Measurements from ENCODE around the gene PCDHA7. TPM values are rescaled to one million over a fixed set of nuclear protein-coding genes. Genes with fewer than 3 reads are reported as not detected.
A peak's percentile ranks its signal among the peaks of the same experiment; 100 is the strongest.
"Not testable (repeated sequence)": the region's sequence is repeated elsewhere in the genome, so short reads cannot be mapped to it uniquely, and the experiment has no call there.

The PCDHA7 gene
- total and polyA plus RNA-seq, 4 donors = 0.10 to 0.52 (median 0.21) TPM

DNA sequence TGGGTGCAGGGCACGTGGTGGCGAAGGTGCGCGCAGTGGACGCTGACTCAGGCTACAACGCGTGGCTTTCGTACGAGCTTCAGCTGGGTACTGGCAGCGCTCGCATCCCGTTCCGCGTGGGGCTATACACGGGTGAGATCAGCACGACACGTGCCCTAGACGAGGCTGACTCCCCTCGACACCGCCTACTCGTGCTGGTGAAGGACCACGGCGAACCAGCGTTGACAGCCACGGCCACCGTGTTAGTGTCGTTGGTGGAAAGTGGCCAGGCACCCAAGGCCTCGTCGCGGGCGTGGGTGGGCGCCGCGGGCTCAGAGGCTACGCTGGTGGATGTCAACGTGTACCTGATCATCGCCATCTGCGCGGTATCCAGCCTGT, 37.4 kb upstream of the PCDHA7 start:
- Histone ChIP-seq H3K9ac (ENCODE audit: insufficient read depth in 1 of 2, low read length in 2 of 2) (no peak overlapping the region), H3K36me3 (ENCODE audit: control insufficient read depth in 4 of 4, insufficient read depth in 4 of 4, low read length in 4 of 4) (no peaks in the 10 kb centered on the region), H3K9me3 (ENCODE audit: control insufficient read depth in 4 of 4, insufficient read depth in 3 of 4, low read length in 3 of 4) (peaks cover 0 to 25% (median 13%) of the 10 kb centered on the region in 4 donors), H3K27ac (ENCODE audit: low read depth in 1 of 2, low read length in 1 of 2) (no peak overlapping the region), H3K27me3 (ENCODE audit: control insufficient read depth in 3 of 3, insufficient read depth in 3 of 3, low read length in 2 of 3) (peaks cover 0 to 3% (median 0%) of the 10 kb centered on the region in 3 donors), H3K4me1 (ENCODE audit: control insufficient read depth in 5 of 5, insufficient read depth in 5 of 5, low read length in 5 of 5) (no peaks in the 10 kb centered on the region), H3K4me3 (no peak overlapping the region)
- WGBS, 2 donors = 55 to 64% methylated on average over 35 to 39 of the region's 39 CpGs
- ATAC-seq (ENCODE audit: insufficient read depth, low FRiP score) (no peak), DNase-seq (no peak)
- TF ChIP-seq CTCF (IDR thresholded peaks at IDR 0.05; ENCODE audit: control extremely low read depth, extremely low read depth) = no peak

DNA sequence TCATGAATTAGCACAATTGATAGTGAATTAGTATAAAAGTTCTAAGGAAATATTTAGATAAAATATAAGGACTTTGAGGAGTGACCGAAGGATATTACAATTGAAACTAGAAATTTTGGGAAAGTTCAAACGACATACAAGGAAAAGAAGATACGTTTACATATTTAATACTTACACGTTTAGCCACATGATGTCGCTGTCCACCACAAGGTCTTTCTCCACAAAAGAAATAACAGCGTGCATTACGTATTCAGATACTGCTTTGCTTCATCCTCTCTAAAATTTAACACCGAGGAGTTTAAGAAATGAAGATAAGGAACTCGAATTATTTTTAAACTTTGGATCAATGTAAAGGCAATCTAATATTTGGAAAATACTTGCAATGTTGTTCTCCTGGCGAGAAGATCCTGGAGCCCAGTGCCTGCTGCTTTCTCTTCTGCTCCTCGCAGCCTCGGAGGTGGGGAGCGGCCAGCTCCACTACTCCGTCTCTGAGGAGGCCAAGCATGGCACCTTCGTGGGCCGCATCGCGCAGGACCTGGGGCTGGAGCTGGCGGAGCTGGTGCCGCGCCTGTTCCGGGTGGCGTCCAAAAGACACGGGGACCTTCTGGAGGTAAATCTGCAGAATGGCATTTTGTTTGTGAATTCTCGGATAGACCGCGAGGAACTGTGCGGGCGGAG, 33.1 kb upstream of the PCDHA7 start, which contains the start of gene PCDHA3:
Gene PCDHA3 (plus strand): TSS at position 242 of the 678 bp plus-strand sequence.
- 18 to 19% methylated on average over 29 of the region's 29 CpGs for WGBS, 2 donors
- TF ChIP-seq CTCF (IDR thresholded peaks at IDR 0.05; ENCODE audit: control extremely low read depth, extremely low read depth) = no peak
- Histone ChIP-seq H3K9me3 (ENCODE audit: control insufficient read depth in 4 of 4, insufficient read depth in 3 of 4, low read length in 3 of 4) (peaks cover 0 to 31% (median under 1%) of the 10 kb centered on the region in 4 donors), H3K27me3 (ENCODE audit: control insufficient read depth in 3 of 3, insufficient read depth in 3 of 3, low read length in 2 of 3) (no peaks in the 10 kb centered on the region), H3K4me1 (ENCODE audit: control insufficient read depth in 5 of 5, insufficient read depth in 5 of 5, low read length in 5 of 5) (peaks cover 0 to 2% (median 0%) of the 10 kb centered on the region in 5 donors), H3K9ac (ENCODE audit: insufficient read depth in 1 of 2, low read length in 2 of 2) (no peak within 1 kb of the TSS), H3K27ac (ENCODE audit: low read depth in 1 of 2, low read length in 1 of 2) (no peak within 1 kb of the TSS), H3K4me3 (peak within 1 kb of the TSS; percentile 16), H3K36me3 (ENCODE audit: control insufficient read depth in 4 of 4, insufficient read depth in 4 of 4, low read length in 4 of 4) (no peaks in the 10 kb centered on the region)
- ATAC-seq (ENCODE audit: insufficient read depth, low FRiP score) (no peak), DNase-seq (peak in 2 of 3 donors; percentile 16 to 45)

DNA sequence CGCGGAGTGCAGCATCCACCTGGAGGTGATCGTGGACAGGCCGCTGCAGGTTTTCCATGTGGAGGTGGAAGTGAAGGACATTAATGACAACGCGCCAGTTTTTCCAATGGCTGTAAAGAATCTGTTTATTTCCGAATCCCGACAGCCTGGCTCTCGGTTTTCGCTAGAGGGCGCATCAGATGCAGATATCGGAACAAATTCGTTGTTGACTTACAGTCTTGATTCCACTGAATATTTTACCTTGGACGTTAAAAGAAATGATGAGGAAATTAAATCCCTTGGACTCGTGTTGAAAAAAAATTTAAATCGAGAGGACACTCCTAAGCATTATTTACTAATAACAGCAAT, 32.6 kb upstream of the PCDHA7 start:
- Histone ChIP-seq H3K36me3 (ENCODE audit: control insufficient read depth in 4 of 4, insufficient read depth in 4 of 4, low read length in 4 of 4) (no peaks in the 10 kb centered on the region), H3K27ac (ENCODE audit: low read depth in 1 of 2, low read length in 1 of 2) (no peak overlapping the region), H3K9me3 (ENCODE audit: control insufficient read depth in 4 of 4, insufficient read depth in 3 of 4, low read length in 3 of 4) (peaks cover 0 to 26% (median 0%) of the 10 kb centered on the region in 4 donors), H3K4me1 (ENCODE audit: control insufficient read depth in 5 of 5, insufficient read depth in 5 of 5, low read length in 5 of 5) (peaks cover 0 to 2% (median 0%) of the 10 kb centered on the region in 5 donors), H3K27me3 (ENCODE audit: control insufficient read depth in 3 of 3, insufficient read depth in 3 of 3, low read length in 2 of 3) (no peaks in the 10 kb centered on the region), H3K4me3 (no peak overlapping the region), H3K9ac (ENCODE audit: insufficient read depth in 1 of 2, low read length in 2 of 2) (no peak overlapping the region)
- ATAC-seq (ENCODE audit: insufficient read depth, low FRiP score) (no peak), DNase-seq (no peak)
- 12 to 17% methylated on average over 16 of the region's 16 CpGs for WGBS, 2 donors
- no peak for TF ChIP-seq CTCF (IDR thresholded peaks at IDR 0.05; ENCODE audit: control extremely low read depth, extremely low read depth)

- H3K9me3 ChIP-seq (ENCODE audit: control insufficient read depth in 4 of 4, insufficient read depth in 3 of 4, low read length in 3 of 4) = peaks cover 0 to 23% (median 0%) of the 10 kb centered on the region in 4 donors
- H3K36me3 ChIP-seq (ENCODE audit: control insufficient read depth in 4 of 4, insufficient read depth in 4 of 4, low read length in 4 of 4); ATAC-seq (ENCODE audit: insufficient read depth, low FRiP score); H3K4me1 ChIP-seq (ENCODE audit: control insufficient read depth in 5 of 5, insufficient read depth in 5 of 5, low read length in 5 of 5); DNase-seq; H3K9ac ChIP-seq (ENCODE audit: insufficient read depth in 1 of 2, low read length in 2 of 2); H3K27me3 ChIP-seq (ENCODE audit: control insufficient read depth in 3 of 3, insufficient read depth in 3 of 3, low read length in 2 of 3); H3K27ac ChIP-seq (ENCODE audit: low read depth in 1 of 2, low read length in 1 of 2); H3K4me3 ChIP-seq: not testable (repeated sequence)
- 45 to 53% methylated on average over 45 of the region's 45 CpGs for WGBS, 2 donors
Observed at GRCh38 chr5:140802381-140802780, 31.7 kb upstream of the PCDHA7 start.

Measured in lung (tissue), 12 donors.